Tibial artery (tissue), 4 donors: ENCODE data around the gene DPP10.

Experiments used
- DNase-seq, 2 donors: peaks; one replicate each; pipeline ENCODE4 v3.0.0-alpha.2; 2019
- H3K27ac ChIP-seq, 2 donors: fragments of 200-600 bp; sonication (generic) in 1 of 2; 1 replicate in 1 of 2; 2 replicates in 1 of 2; pipeline ENCODE4 v1.5.1; 2018 to 2019; ENCODE audit warnings: mild to moderate bottlenecking in 1 of 2
- H3K27me3 ChIP-seq, 2 donors: fragments of 200-600 bp; sonication (generic) in 1 of 2; one replicate each; pipeline versions ENCODE4 v1.5.1 to v1.6.0; 2016 to 2019
- H3K36me3 ChIP-seq, 3 donors: fragments of 200-600 bp; sonication (generic) in 2 of 3; one replicate each; pipeline ENCODE4 v1.5.1; 2016 to 2019; ENCODE audit warnings: mild to moderate bottlenecking in 2 of 3
- H3K4me1 ChIP-seq, 4 donors: fragments of 200-600 bp; sonication (generic) in 2 of 4; 1 replicate in 3 of 4; 2 replicates in 1 of 4; pipeline ENCODE4 v1.5.1; 2016 to 2019
- H3K4me3 ChIP-seq, 2 donors: fragments of 200-600 bp; sonication (generic) in 1 of 2; 1 replicate in 1 of 2; 2 replicates in 1 of 2; pipeline ENCODE4 v1.5.1; 2018 to 2019; ENCODE audit warnings: mild to moderate bottlenecking in 2 of 2
- H3K9me3 ChIP-seq, 3 donors: fragments of 200-600 bp; sonication (generic) in 1 of 3; one replicate each; pipeline ENCODE4 v1.5.1; 2016 to 2019
- CTCF ChIP-seq, 2 experiments: fragments of 200-600 bp in 1 of 2; fragments of 450-650 bp in 1 of 2; IDR thresholded peaks; one replicate each; pipeline ENCODE4 v1.5.1; 2017 to 2019; ENCODE audit warnings: antibody characterized with exemption in 2 of 2, mild to moderate bottlenecking in 1 of 2, moderate library complexity in 1 of 2
- intact Hi-C: fragments of 100-400 bp; cut with DNase I; formaldehyde crosslinking; loops from one replicate; pipeline ENCODE4 v1.15.0; 2023; ENCODE audit warnings: low total_unique reads

Gene DPP10

GRCh38 chr2:114609203-114609602, 166.8 kb downstream of the DPP10 start:
- intact Hi-C loops, result no loop called here
- H3K4me1 ChIP-seq, result peaks cover 0 to 3% (median 0%) of the 10 kb centered on the region in 4 donors
- H3K9me3 ChIP-seq, result no peaks in the 10 kb centered on the region
- H3K4me3 ChIP-seq, result no peak overlapping the region
- H3K27me3 ChIP-seq, result no peaks in the 10 kb centered on the region
- no peak overlapping the region for H3K27ac ChIP-seq
- TF ChIP-seq CTCF (IDR thresholded peaks at IDR 0.05), result no peak
- DNase-seq, result no peak
- no peaks in the 10 kb centered on the region for H3K36me3 ChIP-seq

GRCh38 chr2:114609801-114610200, 167.4 kb downstream of the DPP10 start:
- no peak overlapping the region for H3K4me3 ChIP-seq
- H3K36me3 ChIP-seq, result no peaks in the 10 kb centered on the region
- DNase-seq, result no peak
- H3K27ac ChIP-seq, result no peak overlapping the region
- no peaks in the 10 kb centered on the region for H3K9me3 ChIP-seq
- TF ChIP-seq CTCF (IDR thresholded peaks at IDR 0.05), result no peak
- no peaks in the 10 kb centered on the region for H3K27me3 ChIP-seq
- H3K4me1 ChIP-seq, result peaks cover 0 to 3% (median 0%) of the 10 kb centered on the region in 4 donors
- intact Hi-C loops, result no loop called here

GRCh38 chr2:114610677-114611076, 168.2 kb downstream of the DPP10 start:
- no peaks in the 10 kb centered on the region for H3K27me3 ChIP-seq
- peaks cover 0 to 3% (median 0%) of the 10 kb centered on the region in 4 donors for H3K4me1 ChIP-seq
- no peaks in the 10 kb centered on the region for H3K36me3 ChIP-seq
- TF ChIP-seq CTCF (IDR thresholded peaks at IDR 0.05), result no peak
- no peak for DNase-seq
- intact Hi-C loops, result no loop called here
- no peak overlapping the region for H3K27ac ChIP-seq
- no peaks in the 10 kb centered on the region for H3K9me3 ChIP-seq
- no peak overlapping the region for H3K4me3 ChIP-seq

- H3K9me3 ChIP-seq, result no peaks in the 10 kb centered on the region
- no peaks in the 10 kb centered on the region for H3K27me3 ChIP-seq
- no peak overlapping the region for H3K27ac ChIP-seq
- intact Hi-C loops, result no loop called here
- H3K4me3 ChIP-seq, result no peak overlapping the region
- TF ChIP-seq CTCF (IDR thresholded peaks at IDR 0.05), result no peak
- H3K4me1 ChIP-seq, result peaks cover 0 to 3% (median 0%) of the 10 kb centered on the region in 4 donors
- H3K36me3 ChIP-seq, result no peaks in the 10 kb centered on the region
- no peak for DNase-seq
Measured at GRCh38 chr2:114614592-114614991, 172.2 kb downstream of the DPP10 start.

- Histone ChIP-seq H3K36me3 (no peaks in the 10 kb centered on the region), H3K27ac (no peak overlapping the region), H3K9me3 (no peaks in the 10 kb centered on the region), H3K4me3 (no peak overlapping the region), H3K4me1 (no peaks in the 10 kb centered on the region), H3K27me3 (no peaks in the 10 kb centered on the region)
- no peak for TF ChIP-seq CTCF (IDR thresholded peaks at IDR 0.05)
- intact Hi-C loops, result no loop called here
- DNase-seq, result no peak
Measured at GRCh38 chr2:114628481-114628880, 186.0 kb downstream of the DPP10 start.

- no peak overlapping the region for H3K4me3 ChIP-seq
- H3K9me3 ChIP-seq, result no peaks in the 10 kb centered on the region
- no peak overlapping the region for H3K27ac ChIP-seq
- no peak for DNase-seq
- TF ChIP-seq CTCF (IDR thresholded peaks at IDR 0.05), result no peak
- H3K27me3 ChIP-seq, result no peaks in the 10 kb centered on the region
- no peaks in the 10 kb centered on the region for H3K36me3 ChIP-seq
- H3K4me1 ChIP-seq, result no peaks in the 10 kb centered on the region
- intact Hi-C loops, result no loop called here
Measured at GRCh38 chr2:114631146-114631545, 188.7 kb downstream of the DPP10 start.
